Measurements from ENCODE around the gene EDN1.
"Not testable (repeated sequence)": the region's sequence is repeated elsewhere in the genome, so short reads cannot be mapped to it uniquely, and the experiment has no call there.

Gene EDN1

GRCh38 chr6:12295558-12296254, 5.5 kb downstream of the EDN1 start:
- no peak for DNase-seq

- no peak for DNase-seq
Measured at GRCh38 chr6:12296255-12296573, 6.1 kb downstream of the EDN1 start.

DNA sequence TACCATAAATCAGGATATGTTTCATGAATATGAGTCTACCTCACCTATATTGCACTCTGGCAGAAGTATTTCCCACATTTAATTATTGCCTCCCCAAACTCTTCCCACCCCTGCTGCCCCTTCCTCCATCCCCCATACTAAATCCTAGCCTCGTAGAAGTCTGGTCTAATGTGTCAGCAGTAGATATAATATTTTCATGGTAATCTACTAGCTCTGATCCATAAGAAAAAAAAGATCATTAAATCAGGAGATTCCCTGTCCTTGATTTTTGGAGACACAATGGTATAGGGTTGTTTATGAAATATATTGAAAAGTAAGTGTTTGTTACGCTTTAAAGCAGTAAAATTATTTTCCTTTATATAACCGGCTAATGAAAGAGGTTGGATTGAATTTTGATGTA, 6.4 kb downstream of the EDN1 start:
- DNase-seq: no peak

GRCh38 chr6:12297363-12298016, 7.3 kb downstream of the EDN1 start:
- no peak for DNase-seq

DNA sequence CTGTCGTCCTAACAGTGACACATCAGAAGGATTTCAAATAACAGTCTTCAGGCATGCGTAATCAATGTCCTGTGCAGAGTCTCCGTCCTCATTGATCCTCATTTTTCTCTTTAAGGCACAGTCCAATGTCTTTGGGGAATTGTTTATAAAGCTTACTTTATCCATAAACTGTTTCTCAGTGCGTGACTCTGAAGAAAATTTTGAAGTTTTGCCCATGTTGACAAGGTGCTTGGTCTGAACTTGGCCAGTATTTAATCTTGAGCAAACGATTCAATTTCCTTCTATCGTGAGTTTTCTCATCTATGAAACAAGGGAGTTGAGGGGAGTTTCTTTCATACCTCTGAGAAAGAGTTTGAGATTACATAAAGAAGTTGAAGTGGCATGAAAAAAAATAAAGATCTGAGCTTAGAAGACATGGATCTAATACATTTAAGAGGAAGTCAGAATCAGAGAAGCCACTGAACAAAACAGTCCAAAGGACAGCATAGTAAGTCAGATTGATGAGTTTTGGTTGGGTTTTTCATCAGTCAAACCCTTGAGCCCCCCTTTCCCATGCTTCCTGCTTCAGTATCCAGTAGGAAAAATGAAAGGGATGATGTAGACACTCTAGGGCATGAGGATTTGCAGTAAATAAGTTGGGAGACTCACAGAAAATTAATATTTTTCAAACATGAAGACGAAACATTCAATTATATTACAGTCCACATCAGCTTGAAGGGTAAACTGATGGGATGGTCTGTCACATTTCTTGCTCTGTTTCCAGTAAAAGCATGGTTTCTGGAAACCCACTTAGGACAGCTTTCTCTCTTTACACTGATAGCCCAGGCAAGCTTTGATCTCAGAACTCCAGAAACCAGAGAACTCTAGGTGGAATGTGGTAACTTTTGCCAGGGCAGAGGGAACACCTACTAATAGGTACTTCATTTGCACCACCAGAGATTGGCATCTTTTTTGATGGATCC, 8.1 kb downstream of the EDN1 start:
- DNase-seq: no peak

DNA sequence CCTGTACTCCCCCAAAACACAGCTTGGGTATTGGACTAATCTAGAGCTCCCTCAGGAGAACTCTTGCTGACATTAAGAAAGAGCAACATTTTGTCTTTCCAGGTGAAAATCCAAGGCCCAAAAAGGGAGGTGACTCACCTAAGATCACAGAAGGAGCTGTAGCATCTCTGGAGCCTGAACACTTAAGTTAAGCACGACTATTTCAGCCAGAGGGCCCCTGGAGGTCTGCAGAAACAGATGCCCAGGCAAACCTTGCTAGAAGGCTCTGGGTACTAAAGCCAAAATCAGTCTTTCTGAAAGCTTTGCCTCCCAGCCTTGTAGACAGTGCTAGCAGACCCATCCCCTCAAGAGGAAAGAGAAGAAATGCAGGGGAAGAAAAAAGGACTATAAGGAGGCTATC, 8.8 kb downstream of the EDN1 start:
- no peak for DNase-seq

GRCh38 chr6:12301018-12301417, 10.9 kb downstream of the EDN1 start:
- no peak for DNase-seq

DNA sequence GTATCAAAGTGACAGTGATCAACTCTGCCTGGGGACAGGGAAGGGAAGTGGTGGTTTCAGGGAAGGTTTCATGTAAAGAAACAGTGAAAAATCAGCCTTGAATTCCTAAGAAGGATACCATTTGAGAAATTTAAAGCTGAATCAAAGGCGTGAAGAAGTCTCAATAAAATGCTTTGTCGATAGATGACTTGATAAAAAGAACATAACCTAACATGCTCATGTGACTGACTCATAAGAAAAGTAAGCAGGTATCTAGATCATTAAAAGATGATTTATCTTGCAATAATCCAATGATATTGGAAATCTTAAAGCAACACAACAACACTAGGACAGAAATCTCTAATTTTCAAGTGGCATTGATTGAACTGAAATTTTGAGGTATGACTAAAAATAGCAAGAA, 14.3 kb downstream of the EDN1 start:
- DNase-seq: no peak

DNA sequence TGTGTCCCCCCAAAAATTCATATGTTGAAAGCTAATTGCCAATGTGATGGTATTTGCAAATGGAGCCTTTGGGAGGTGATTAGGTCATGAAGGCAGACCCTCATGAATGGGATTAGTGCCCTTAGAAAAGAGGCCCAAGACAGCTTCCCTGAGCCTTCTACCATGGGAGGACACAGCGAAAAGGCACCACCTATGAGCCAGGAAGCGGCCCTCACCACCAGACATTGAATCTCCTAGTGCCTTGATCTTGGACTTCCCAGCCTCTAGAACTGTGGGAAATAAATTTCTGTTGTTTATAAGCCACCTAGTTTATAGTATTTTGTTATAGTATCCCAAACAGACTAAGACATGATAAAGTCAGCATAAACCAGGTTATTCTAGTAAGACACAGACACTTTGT, 18.9 kb downstream of the EDN1 start:
- DNase-seq: no peak

DNA sequence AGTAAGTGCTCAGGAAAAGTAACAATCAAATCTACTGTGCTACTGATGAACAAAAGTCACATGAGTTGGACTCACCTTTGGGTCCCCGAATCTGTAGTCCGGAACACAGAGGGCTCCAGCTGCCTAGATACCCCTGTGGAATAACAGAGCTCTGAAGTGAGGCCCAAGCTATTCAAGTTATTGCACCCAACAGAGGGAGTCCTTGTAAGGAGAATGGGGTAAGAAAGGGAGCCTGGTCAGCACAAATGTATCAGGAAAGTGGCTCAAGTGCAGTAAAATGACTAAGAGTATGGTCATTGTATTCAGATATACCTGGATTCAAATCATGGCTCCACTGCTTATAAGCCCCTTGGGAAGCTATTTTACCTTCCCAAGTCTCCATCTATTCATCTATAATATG, 20.9 kb downstream of the EDN1 start:
- no peak for DNase-seq

DNA sequence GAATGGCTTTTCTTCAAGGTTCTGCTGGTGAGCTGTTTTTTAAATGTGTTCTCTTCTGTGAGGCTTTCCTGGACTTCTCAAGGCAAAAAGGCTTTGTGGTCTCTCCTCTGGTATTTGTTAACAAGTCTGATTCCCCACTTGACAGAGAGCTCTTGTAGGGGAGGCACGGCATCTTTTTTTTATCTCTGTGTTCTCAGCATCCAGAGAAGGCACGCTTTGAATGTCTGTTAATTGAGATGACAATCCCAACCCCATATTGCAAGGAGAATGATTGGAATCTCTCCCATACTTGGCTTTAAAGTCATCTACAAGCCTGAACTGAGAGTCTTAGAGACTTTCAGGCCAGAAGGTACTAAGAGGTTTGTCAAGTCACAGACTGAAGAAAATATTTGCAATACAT, 22.6 kb downstream of the EDN1 start:
- no peak for DNase-seq

DNA sequence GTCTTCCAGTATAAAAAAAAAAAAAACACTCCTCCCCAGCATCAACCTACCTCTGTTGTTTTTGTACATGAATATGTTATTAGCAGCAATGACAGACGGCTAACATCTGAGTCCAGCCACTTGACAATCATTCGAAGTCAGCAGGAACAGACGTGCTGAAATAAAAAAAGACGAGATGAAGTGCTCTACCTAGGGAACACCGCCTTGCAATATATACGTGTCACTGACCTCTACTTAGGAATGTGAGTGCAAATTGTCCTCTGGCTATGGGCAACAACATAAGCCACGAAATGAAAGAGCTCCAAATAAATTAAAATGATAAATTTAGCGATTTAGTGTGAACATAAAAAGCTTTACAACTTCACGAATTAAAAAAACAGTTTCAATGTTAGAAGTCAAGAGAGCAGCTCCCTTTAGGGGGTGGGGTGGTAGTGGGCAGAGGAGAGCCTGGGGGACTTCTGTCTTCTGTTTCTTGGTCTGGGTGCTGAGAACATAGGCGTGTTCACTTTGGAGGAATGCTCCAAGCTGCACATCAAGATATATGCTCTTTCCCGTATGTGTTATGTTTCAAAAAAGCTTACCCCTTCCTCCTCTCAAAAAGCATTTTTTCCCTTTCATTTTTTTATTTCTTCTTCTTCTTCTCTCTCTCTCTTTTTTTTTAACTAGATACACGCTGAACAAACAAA, 23.3 kb downstream of the EDN1 start:
- no peak for DNase-seq

GRCh38 chr6:12313992-12314589, 23.9 kb downstream of the EDN1 start:
- no peak for DNase-seq

DNA sequence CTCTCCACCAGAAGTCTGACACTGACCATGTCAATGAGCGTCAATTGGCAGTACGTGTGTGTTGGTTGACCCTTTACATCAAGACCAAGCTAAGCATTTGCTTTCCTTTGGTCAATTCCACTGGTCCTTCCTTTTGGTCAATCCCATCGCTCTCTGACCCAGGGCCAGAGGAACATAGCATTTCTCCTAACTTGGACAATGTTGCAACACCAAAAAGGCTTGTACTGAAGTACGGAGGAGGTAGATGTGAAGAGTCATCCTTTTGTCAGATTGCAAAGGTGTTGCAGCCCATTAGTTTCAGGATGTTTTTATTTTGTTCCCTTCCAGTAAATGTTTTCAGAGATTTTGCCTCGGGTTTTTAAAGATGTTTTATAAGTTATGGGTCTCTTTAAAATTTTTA, 24.6 kb downstream of the EDN1 start:
- DNase-seq: no peak

DNA sequence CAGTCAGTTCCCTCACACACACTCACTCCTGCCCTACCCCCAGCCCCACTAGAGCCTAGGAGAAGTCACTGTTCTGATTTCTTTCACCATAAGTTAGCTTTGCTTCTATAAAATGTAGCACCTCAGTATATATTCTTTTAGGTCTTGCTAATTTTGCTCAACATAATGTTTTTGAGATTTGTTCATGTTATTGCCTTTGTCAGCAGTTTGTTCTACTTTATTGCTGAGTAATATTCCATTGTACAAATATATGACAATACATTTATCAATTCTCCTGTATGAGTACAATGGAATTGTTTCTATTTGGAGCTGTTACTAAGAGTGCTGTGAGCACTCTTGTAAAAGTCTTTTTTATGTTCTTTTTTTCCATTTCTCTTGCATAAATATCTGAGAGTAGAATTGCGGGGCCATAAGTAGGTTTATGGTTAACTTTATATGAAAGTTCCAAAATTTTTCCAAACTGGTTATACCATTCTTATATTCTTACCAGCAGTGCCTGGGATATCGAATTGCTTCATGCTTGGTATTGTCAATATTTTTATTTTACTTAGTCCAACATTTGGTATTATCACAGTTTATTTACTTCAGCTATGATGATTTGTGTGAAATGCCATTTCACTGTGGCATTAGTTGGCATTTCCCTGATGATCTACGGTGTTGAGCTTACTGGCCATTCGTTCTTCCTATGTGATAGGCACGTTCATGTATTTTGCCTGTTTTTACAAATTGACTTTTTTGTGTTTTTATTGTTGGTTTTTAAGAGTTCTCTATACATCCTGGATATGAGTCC, 25.3 kb downstream of the EDN1 start:
- no peak for DNase-seq

DNA sequence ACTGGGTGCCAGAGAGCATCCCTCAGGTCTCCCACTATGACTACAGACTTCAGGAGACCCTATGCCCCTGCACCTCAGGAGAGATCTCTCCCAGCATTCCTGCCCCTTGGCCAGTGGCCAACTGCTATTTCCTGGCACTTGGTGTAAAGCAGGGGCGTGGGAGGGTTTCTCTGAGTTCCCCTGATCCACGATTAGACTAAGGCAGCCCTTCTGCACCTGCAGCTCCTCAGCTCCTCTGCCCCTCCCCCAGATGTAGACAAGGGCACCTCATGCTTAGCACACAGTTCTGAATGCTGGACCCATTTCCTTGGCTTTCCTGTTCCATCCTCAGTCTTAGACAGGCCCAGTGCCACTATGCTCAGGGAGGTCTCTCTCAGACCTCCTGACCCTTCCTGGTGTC, 28.6 kb downstream of the EDN1 start:
- no peak for DNase-seq

DNA sequence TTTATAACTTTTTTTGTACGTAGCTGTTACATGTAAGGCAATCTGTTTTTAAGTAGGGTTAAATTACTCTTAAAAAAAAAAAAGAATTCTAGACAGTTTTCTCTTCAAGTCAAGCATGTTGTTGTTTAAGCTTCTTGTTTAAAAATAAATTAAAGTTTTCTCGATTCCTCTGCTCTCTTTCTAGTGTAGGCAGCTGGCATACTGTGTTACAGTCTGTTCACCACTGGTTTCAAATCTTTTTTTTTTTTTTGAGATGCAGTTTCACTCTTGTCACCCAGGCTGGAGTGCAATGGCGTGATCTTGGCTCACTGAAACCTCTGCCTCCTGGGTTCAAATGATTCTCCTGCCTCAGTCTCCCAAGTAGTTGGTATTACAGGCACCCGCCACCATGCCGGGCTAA, 29.9 kb downstream of the EDN1 start:
- DNase-seq: not testable (repeated sequence)

DNA sequence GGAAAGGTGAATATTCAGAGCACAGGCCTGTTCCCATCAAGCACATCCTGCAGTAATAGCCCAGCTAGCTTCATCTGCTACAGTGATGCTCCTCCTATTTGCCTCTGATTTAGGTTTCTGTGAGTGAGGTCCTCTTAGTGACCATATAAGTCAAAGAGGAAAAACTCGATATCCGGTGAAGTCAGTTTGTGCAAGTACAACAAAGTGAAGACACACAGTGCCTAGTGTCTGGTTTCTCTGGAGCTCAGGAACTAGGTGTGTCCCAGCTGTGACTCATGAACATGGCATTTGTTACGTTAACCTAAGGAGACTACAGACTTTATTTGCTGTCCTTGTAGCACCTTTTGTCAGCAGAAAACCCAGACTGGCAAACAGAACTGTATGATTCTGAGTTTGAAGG, 33.9 kb downstream of the EDN1 start:
- no peak for DNase-seq

DNA sequence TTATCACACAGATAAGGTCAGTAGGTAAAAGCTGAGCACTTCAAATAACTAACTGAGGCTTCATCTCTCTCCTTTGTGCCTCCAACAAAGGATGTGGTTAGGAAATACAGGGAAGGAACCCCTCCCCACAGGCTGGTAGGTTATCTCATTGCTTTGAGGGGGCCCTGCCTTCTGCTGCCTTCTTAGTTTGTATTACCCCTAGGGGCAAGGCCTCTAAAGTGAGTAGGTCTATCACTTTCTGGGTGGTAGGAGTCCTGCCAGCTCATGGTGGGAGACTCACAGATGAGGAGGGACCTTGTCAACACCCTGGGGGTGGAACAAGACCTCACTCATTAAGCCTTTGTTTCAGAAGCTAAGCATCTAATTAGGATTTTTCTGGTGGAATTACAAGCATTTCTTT, 34.6 kb downstream of the EDN1 start:
- DNase-seq: no peak

- no peak for DNase-seq
Measured at GRCh38 chr6:12325872-12326271, 35.7 kb downstream of the EDN1 start.

DNA sequence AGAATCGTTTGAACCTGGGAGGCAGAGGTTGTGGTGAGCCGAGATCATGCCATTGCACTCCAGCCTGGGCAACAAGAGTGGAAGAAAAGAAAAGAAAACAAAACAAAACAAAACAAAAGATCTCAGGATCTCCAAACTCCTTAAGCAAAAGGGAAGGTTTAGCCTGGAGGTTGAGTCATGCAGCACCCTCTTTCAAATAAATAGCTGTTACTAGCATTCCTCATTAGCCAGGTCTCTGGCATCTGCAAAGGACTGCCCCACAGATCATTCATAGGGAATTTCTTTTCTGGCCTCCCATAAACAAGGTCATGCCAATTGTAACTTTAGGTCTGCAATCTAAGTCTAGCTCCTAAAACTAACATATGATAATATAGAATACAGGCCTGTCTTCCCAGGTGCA, 37.2 kb downstream of the EDN1 start:
- no peak for DNase-seq

GRCh38 chr6:12327988-12328387, 37.8 kb downstream of the EDN1 start:
- no peak for DNase-seq
